ENCODE data around the gene CEL. TPM values are rescaled to one million over a fixed set of nuclear protein-coding genes. Genes with fewer than 3 reads are reported as not detected.
"Not testable (repeated sequence)": the region's sequence is repeated elsewhere in the genome, so short reads cannot be mapped to it uniquely, and the experiment has no call there.

The CEL gene
- total RNA-seq, 2 experiments from 2014 or later = 1.7 to 1.9 TPM

DNA sequence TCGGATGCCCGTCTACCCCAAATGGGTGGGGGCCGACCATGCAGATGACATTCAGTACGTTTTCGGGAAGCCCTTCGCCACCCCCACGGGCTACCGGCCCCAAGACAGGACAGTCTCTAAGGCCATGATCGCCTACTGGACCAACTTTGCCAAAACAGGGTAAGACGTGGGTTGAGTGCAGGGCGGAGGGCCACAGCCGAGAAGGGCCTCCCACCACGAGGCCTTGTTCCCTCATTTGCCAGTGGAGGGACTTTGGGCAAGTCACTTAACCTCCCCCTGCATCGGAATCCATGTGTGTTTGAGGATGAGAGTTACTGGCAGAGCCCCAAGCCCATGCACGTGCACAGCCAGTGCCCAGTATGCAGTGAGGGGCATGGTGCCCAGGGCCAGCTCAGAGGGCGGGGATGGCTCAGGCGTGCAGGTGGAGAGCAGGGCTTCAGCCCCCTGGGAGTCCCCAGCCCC, 8.8 kb downstream of the CEL start:
- ATAC-seq; DNase-seq; H3K27ac Mint-ChIP-seq; H3K4me3 Mint-ChIP-seq; CTCF ChIA-PET; H3K4me1 Mint-ChIP-seq; H3K27me3 Mint-ChIP-seq; H3K9me3 Mint-ChIP-seq (ENCODE audit: low read depth); H3K36me3 Mint-ChIP-seq: not testable (repeated sequence)

GRCh38 chr9:133070985-133071384, 9.2 kb downstream of the CEL start:
- H3K4me1 Mint-ChIP-seq; CTCF ChIA-PET; DNase-seq; H3K9me3 Mint-ChIP-seq (ENCODE audit: low read depth); H3K4me3 Mint-ChIP-seq; H3K27ac Mint-ChIP-seq; ATAC-seq; H3K36me3 Mint-ChIP-seq: not testable (repeated sequence)
- H3K27me3 Mint-ChIP-seq = peaks cover 13% of the 10 kb centered on the region

- peaks cover 13% of the 10 kb centered on the region for H3K27me3 Mint-ChIP-seq
- DNase-seq (no peak), ATAC-seq (no peak)
- no peak overlapping the region for H3K27ac Mint-ChIP-seq
- H3K4me1 Mint-ChIP-seq = no peaks in the 10 kb centered on the region
- CTCF ChIA-PET = no interaction called here
- no peaks in the 10 kb centered on the region for H3K36me3 Mint-ChIP-seq
- H3K4me3 Mint-ChIP-seq = no peak overlapping the region
- H3K9me3 Mint-ChIP-seq (ENCODE audit: low read depth) = no peaks in the 10 kb centered on the region
These were observed 9.8 kb downstream of the CEL start for GRCh38 chr9:133071484-133072150.

DNA sequence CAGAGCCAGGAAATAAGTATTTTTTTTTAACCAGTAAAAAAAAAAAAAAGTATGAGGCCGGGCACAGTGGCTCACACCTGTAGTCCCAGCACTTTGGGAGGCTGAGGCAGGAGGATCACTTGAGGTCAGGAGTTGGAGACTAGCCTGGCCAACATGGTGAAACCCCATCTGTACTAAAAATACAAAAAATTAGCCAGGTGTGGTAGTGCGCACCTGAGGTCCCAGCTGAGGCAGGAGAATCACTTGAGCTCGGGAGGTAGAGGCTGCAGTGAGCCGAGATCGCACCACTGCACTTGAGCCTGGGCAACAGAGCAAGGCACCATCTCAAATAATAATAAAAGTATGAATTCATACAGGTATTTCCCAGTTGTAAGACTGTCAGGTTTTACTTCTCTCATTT, 10.4 kb downstream of the CEL start:
- CTCF ChIA-PET; H3K4me1 Mint-ChIP-seq; H3K27ac Mint-ChIP-seq; DNase-seq; H3K4me3 Mint-ChIP-seq; H3K9me3 Mint-ChIP-seq (ENCODE audit: low read depth); H3K36me3 Mint-ChIP-seq; ATAC-seq: not testable (repeated sequence)
- peaks cover 13% of the 10 kb centered on the region for H3K27me3 Mint-ChIP-seq

GRCh38 chr9:133073086-133074014, 11.6 kb downstream of the CEL start:
- Mint-ChIP-seq H3K36me3 (no peaks in the 10 kb centered on the region), H3K4me3 (no peak overlapping the region), H3K27me3 (peaks cover 13% of the 10 kb centered on the region), H3K9me3 (ENCODE audit: low read depth) (no peaks in the 10 kb centered on the region), H3K27ac (no peak overlapping the region), H3K4me1 (no peaks in the 10 kb centered on the region)
- CTCF ChIA-PET = interaction anchor here (0.8 to 4.7 kb wide), 4 partner anchors 13 to 74 kb away, joined by 3 to 19 read pairs (median 4); no protein-coding TSS in a partner anchor
- DNase-seq (no peak), ATAC-seq (no peak)

- H3K4me1 Mint-ChIP-seq = no peaks in the 10 kb centered on the region
- no peak overlapping the region for H3K4me3 Mint-ChIP-seq
- no peak overlapping the region for H3K27ac Mint-ChIP-seq
- no peak for ATAC-seq
- CTCF ChIA-PET = interaction anchor here (0.8 to 4.7 kb wide), 4 partner anchors 14 to 73 kb away, joined by 3 to 19 read pairs (median 4); no protein-coding TSS in a partner anchor
- H3K27me3 Mint-ChIP-seq = peaks cover 17% of the 10 kb centered on the region
- no peaks in the 10 kb centered on the region for H3K36me3 Mint-ChIP-seq
- DNase-seq = no peak
- H3K9me3 Mint-ChIP-seq (ENCODE audit: low read depth) = no peaks in the 10 kb centered on the region
These were observed 12.4 kb downstream of the CEL start for GRCh38 chr9:133074111-133074651.

- Mint-ChIP-seq H3K27me3 (peaks cover 26% of the 10 kb centered on the region), H3K4me3 (no peak overlapping the region), H3K4me1 (no peaks in the 10 kb centered on the region), H3K36me3 (no peaks in the 10 kb centered on the region), H3K9me3 (ENCODE audit: low read depth) (no peaks in the 10 kb centered on the region), H3K27ac (no peak overlapping the region)
- CTCF ChIA-PET = interaction anchor here (0.6 to 4.7 kb wide), 4 partner anchors 19 to 674 kb away, joined by 3 to 19 read pairs (median 4); no protein-coding TSS in a partner anchor
- ATAC-seq = no peak
- no peak for DNase-seq
These were observed 14.3 kb downstream of the CEL start for GRCh38 chr9:133075925-133076630.

- Mint-ChIP-seq H3K4me1 (no peaks in the 10 kb centered on the region), H3K36me3 (no peaks in the 10 kb centered on the region), H3K9me3 (ENCODE audit: low read depth) (no peaks in the 10 kb centered on the region), H3K27ac (no peak overlapping the region), H3K4me3 (no peak overlapping the region), H3K27me3 (peaks cover 26% of the 10 kb centered on the region)
- DNase-seq = no peak
- CTCF ChIA-PET = interaction anchor here (0.8 to 4.7 kb wide), 2 partner anchors 18 to 54 kb away, joined by 4 to 19 read pairs; no protein-coding TSS in a partner anchor
- no peak for ATAC-seq
These were observed 14.9 kb downstream of the CEL start for GRCh38 chr9:133076691-133077090.

GRCh38 chr9:133078486-133078885, 16.7 kb downstream of the CEL start:
- no peaks in the 10 kb centered on the region for H3K4me1 Mint-ChIP-seq
- ATAC-seq = no peak
- H3K27ac Mint-ChIP-seq = no peak overlapping the region
- no peak for DNase-seq
- CTCF ChIA-PET = interaction anchor here (0.9 to 1.0 kb wide), 2 partner anchors 9 to 66 kb away, joined by 3 to 5 read pairs; no protein-coding TSS in a partner anchor
- peaks cover 26% of the 10 kb centered on the region for H3K27me3 Mint-ChIP-seq
- H3K9me3 Mint-ChIP-seq (ENCODE audit: low read depth) = no peaks in the 10 kb centered on the region
- no peaks in the 10 kb centered on the region for H3K36me3 Mint-ChIP-seq
- H3K4me3 Mint-ChIP-seq = no peak overlapping the region

DNA sequence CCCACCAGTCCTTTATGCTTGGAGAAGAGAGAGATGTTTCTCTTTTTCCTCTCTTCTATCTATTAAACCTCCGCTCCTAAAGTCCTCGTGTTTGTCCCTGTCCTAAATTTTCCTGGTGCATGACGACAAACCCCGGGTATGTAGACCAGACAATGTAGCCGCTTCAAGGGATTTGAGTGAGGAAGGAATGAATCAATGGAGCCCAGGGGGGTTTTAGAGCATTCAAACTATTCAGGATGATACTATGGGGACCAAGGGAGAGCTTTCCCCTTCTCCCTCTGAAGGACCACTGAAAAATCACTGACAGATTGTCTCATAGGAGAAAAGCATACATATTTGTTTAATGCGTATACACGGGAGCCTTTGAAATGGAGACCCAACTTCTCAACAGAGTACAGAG, 18.4 kb downstream of the CEL start:
- no peaks in the 10 kb centered on the region for H3K4me1 Mint-ChIP-seq
- DNase-seq (no peak), ATAC-seq (no peak)
- no peak overlapping the region for H3K4me3 Mint-ChIP-seq
- CTCF ChIA-PET = interaction anchor here (0.9 to 1.4 kb wide), 2 partner anchors 20 to 39 kb away, joined by 3 to 5 read pairs; no protein-coding TSS in a partner anchor
- peaks cover 20% of the 10 kb centered on the region for H3K27me3 Mint-ChIP-seq
- H3K9me3 Mint-ChIP-seq (ENCODE audit: low read depth) = no peaks in the 10 kb centered on the region
- H3K27ac Mint-ChIP-seq = no peak overlapping the region
- H3K36me3 Mint-ChIP-seq = no peaks in the 10 kb centered on the region

GRCh38 chr9:133080786-133081779, 19.3 kb downstream of the CEL start:
- H3K27ac Mint-ChIP-seq; H3K36me3 Mint-ChIP-seq; H3K4me1 Mint-ChIP-seq; H3K4me3 Mint-ChIP-seq; DNase-seq; H3K9me3 Mint-ChIP-seq (ENCODE audit: low read depth): not testable (repeated sequence)
- CTCF ChIA-PET = interaction anchor here (0.9 to 1.4 kb wide), 3 partner anchors 21 to 59 kb away, joined by 3 to 5 read pairs (median 4); no protein-coding TSS in a partner anchor
- H3K27me3 Mint-ChIP-seq = peaks cover 13% of the 10 kb centered on the region
- ATAC-seq = peak; percentile 30
